Measurements from ENCODE around the gene FAM118A.

Gene FAM118A

DNA sequence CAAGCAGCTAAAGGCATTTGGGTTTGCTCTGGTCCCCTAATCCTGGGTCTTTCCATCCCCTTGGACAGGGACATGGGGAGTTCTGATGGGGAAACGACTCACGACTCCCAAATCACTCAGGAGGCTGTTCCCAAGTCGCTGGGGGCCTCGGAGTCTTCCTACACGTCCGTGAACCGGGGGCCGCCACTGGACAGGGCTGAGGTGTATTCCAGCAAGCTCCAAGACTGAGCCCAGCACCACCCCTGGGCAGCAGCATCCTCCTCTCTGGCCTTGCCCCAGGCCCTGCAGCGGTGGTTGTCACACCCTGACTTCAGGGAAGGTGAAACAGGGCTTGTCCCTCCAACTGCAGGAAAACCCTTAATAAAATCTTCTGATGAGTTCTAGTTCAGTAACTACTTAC, 14.2 kb upstream of the FAM118A start:
- DNase-seq (ENCODE audit: extremely low read depth, low read depth): no peak
- TF ChIP-seq CTCF (IDR thresholded peaks at IDR 0.05; ENCODE audit: low read depth, low read length): no peak

GRCh38 chr22:45296628-45297297, 13.0 kb upstream of the FAM118A start:
- DNase-seq (ENCODE audit: extremely low read depth, low read depth): no peak

GRCh38 chr22:45298934-45299505, 10.7 kb upstream of the FAM118A start:
- TF ChIP-seq CTCF (IDR thresholded peaks at IDR 0.05; ENCODE audit: low read depth, low read length): no peak
- no peak for DNase-seq (ENCODE audit: extremely low read depth, low read depth)

More at GRCh38 chr22:45296628-45297297, 13.0 kb upstream of the FAM118A start:
- TF ChIP-seq CTCF (IDR thresholded peaks at IDR 0.05; ENCODE audit: low read depth, low read length): no peak

- TF ChIP-seq CTCF (IDR thresholded peaks at IDR 0.05; ENCODE audit: low read depth, low read length): no peak
- no peak for DNase-seq (ENCODE audit: extremely low read depth, low read depth)
Observed at GRCh38 chr22:45302751-45303150, 7.0 kb upstream of the FAM118A start.

GRCh38 chr22:45303181-45303580, 6.6 kb upstream of the FAM118A start:
- TF ChIP-seq CTCF (IDR thresholded peaks at IDR 0.05; ENCODE audit: low read depth, low read length): no peak
- no peak for DNase-seq (ENCODE audit: extremely low read depth, low read depth)

DNA sequence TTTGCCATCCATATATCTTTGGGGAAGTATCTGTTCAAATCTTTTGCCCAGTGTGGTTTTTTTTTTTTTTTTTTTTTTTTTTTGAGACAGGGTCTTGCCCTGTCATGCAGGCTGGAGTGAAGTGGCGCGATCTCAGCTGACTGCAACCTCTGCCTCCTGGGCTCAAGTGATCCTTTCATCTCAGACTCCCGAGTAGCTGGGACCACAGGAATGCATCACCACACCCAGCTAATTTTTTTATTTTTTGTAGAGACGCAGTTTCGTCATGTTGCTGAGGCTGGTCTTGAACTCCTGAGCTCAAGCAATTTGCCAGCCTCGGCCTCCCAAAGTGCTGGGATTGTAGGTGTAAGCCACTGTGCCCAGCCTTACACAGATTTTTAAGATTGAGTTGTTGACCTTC, 4.8 kb upstream of the FAM118A start:
- TF ChIP-seq CTCF (IDR thresholded peaks at IDR 0.05; ENCODE audit: low read depth, low read length): no peak
- DNase-seq (ENCODE audit: extremely low read depth, low read depth): no peak

DNA sequence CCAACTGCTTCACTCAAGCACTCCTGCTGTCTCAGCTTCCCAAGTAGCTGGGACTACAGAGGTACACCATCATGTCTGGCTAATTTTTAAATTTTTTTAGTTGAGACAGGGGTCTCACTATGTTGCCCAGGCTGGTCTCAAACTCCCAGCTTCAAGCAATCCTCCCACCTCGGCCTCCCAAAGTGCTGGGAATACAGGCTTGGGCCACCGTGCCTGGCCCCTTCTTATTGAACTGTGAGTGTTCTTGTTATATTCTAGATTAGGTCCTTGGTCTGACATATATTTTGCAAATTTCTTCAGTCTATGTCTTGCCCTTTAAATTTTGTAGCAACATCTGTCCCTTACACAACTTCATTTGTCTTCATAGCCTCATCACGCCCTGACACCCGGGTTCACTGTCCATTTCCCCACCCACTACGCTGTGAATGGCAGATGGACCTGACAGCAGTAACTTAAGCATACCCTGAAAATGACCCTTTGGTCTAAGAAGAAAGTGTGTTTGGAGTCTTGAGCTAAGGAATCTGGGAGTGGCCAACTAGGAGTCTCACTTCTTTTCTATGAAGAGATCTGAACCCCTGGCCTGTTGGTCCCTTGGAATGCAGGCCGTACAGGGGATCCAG, 4.2 kb upstream of the FAM118A start:
- DNase-seq (ENCODE audit: extremely low read depth, low read depth): no peak
- no peak for TF ChIP-seq CTCF (IDR thresholded peaks at IDR 0.05; ENCODE audit: low read depth, low read length)
